Measurements from ENCODE around the gene COL17A1.

COL17A1 gene

GRCh38 chr10:104002911-104003310, 82.8 kb downstream of the COL17A1 start:
- no peak for DNase-seq (ENCODE audit: low read depth)
- H3K4me3 ChIP-seq (ENCODE audit: low read depth, low read length): no peak overlapping the region
- TF ChIP-seq CTCF (IDR thresholded peaks at IDR 0.05; ENCODE audit: low read depth, low read length, missing control alignments): no peak

- H3K4me3 ChIP-seq (ENCODE audit: low read depth, low read length): no peak overlapping the region
- no peak for TF ChIP-seq CTCF (IDR thresholded peaks at IDR 0.05; ENCODE audit: low read depth, low read length, missing control alignments)
- DNase-seq (ENCODE audit: low read depth): no peak
Measured at GRCh38 chr10:103998805-103999204, 86.9 kb downstream of the COL17A1 start.

- TF ChIP-seq CTCF (IDR thresholded peaks at IDR 0.05; ENCODE audit: low read depth, low read length, missing control alignments): no peak
- no peak overlapping the region for H3K4me3 ChIP-seq (ENCODE audit: low read depth, low read length)
- no peak for DNase-seq (ENCODE audit: low read depth)
Measured at GRCh38 chr10:103995134-103995533, 90.5 kb downstream of the COL17A1 start.

- TF ChIP-seq CTCF (IDR thresholded peaks at IDR 0.05; ENCODE audit: low read depth, low read length, missing control alignments): no peak
- no peak for DNase-seq (ENCODE audit: low read depth)
- H3K4me3 ChIP-seq (ENCODE audit: low read depth, low read length): no peak overlapping the region
Measured at GRCh38 chr10:103991393-103992128, 94.1 kb downstream of the COL17A1 start.

- no peak for TF ChIP-seq CTCF (IDR thresholded peaks at IDR 0.05; ENCODE audit: low read depth, low read length, missing control alignments)
- DNase-seq (ENCODE audit: low read depth): no peak
- no peak overlapping the region; the same call in 1 of the 2 replicates for H3K4me3 ChIP-seq (ENCODE audit: low read depth, low read length)
Measured at GRCh38 chr10:103990531-103990930, 95.1 kb downstream of the COL17A1 start.

- no peak for DNase-seq (ENCODE audit: low read depth)
- H3K4me3 ChIP-seq (ENCODE audit: low read depth, low read length): no peak overlapping the region; the same call in 1 of the 2 replicates
- TF ChIP-seq CTCF (IDR thresholded peaks at IDR 0.05; ENCODE audit: low read depth, low read length, missing control alignments): no peak
Measured at GRCh38 chr10:103990121-103990520, 95.6 kb downstream of the COL17A1 start.

- DNase-seq (ENCODE audit: low read depth): no peak
- no peak overlapping the region for H3K4me3 ChIP-seq (ENCODE audit: low read depth, low read length)
- TF ChIP-seq CTCF (IDR thresholded peaks at IDR 0.05; ENCODE audit: low read depth, low read length, missing control alignments): no peak
Measured at GRCh38 chr10:103986360-103986759, 99.3 kb downstream of the COL17A1 start.

Measured in GM12864 (cell line).